Prostate gland (tissue), 2 donors: Measurements from ENCODE around the gene HLA-E. TPM values are rescaled to one million over a fixed set of nuclear protein-coding genes. Genes with fewer than 3 reads are reported as not detected.

ENCODE experiments used
- DNase-seq: peaks from one replicate; pipeline ENCODE4 v3.0.0-alpha.2; 2019; ENCODE audit warnings: low spot score
- H3K27ac ChIP-seq, 2 donors: fragments of 200-600 bp; sonication (generic); 2 replicates each; pipeline ENCODE4 v1.5.1; 2017 to 2019
- H3K27me3 ChIP-seq: fragments of 200-600 bp; sonication (generic); replicated peaks from 2 replicates; pipeline ENCODE4 v1.5.1; 2019; ENCODE audit not compliant: insufficient read depth
- H3K36me3 ChIP-seq, 2 donors: fragments of 200-600 bp; sonication (generic); 1 replicate in 1 of 2; 2 replicates in 1 of 2; pipeline versions ENCODE4 v1.5.1 to v1.8.1; 2017 to 2019
- H3K4me1 ChIP-seq: fragments of 200-600 bp; sonication (generic); replicated peaks from 2 replicates; pipeline ENCODE4 v1.5.1; 2019
- H3K4me3 ChIP-seq, 2 donors: fragments of 200-600 bp; sonication (generic); 2 replicates each; pipeline ENCODE4 v1.5.1; 2017 to 2019
- H3K9me3 ChIP-seq: fragments of 200-600 bp; sonication (generic); 2 replicates; pipeline ENCODE4 v1.5.1; 2017
- CTCF ChIP-seq, 4 experiments: fragments of 200-600 bp in 2 of 4; fragments of 450-650 bp in 2 of 4; sonication (generic) in 2 of 4; IDR thresholded peaks; 1 replicate in 3 of 4; 2 replicates in 1 of 4; pipeline ENCODE4 v1.5.1; 2016 to 2019; ENCODE audit warnings: antibody characterized with exemption in 4 of 4, mild to moderate bottlenecking in 2 of 4, moderate library complexity in 2 of 4
- POLR2A ChIP-seq: fragments of 450-650 bp; IDR thresholded peaks from one replicate; pipeline ENCODE4 v1.6.1; 2016; ENCODE audit warnings: antibody characterized with exemption, mild to moderate bottlenecking
- POLR2AphosphoS5 ChIP-seq: sonication (generic); formaldehyde crosslinking; IDR thresholded peaks from one replicate; pipeline ENCODE4 v1.6.1; 2017; ENCODE audit warnings: antibody characterized with exemption
- WGBS: methylation state at CpG from one replicate; pipeline ENCODE4 v1.1.5; 2018; 5-methylcytosine and 5-hydroxymethylcytosine counted together
- intact Hi-C: fragments of 100-400 bp; cut with DNase I; formaldehyde crosslinking; loops from one replicate; pipeline ENCODE4 v1.14.2; 2022
- total RNA-seq, 2 donors: library from RNA; depleted of rRNA; stranded (reverse); fragments of >200 nt; gene quantifications; one replicate each; pipeline ENCODE4 v1.1.0, GENCODE V29; 2016

Gene HLA-E
- total RNA-seq, 2 donors from 2014 or later, result 293 to 354 TPM

GRCh38 chr6:30446259-30446658 is 43.0 kb upstream of the HLA-E start:
- peaks cover 8% of the 10 kb centered on the region for H3K27me3 ChIP-seq
- intact Hi-C loops, result no loop called here
- WGBS, result 51% methylated on average over 2 of the region's 2 CpGs

GRCh38 chr6:30447237-30447636 is 42.1 kb upstream of the HLA-E start:
- Histone ChIP-seq H3K36me3 (no peaks in the 10 kb centered on the region), H3K27me3 (peaks cover 13% of the 10 kb centered on the region), H3K4me3 (no peak overlapping the region), H3K4me1 (no peaks in the 10 kb centered on the region), H3K9me3 (no peaks in the 10 kb centered on the region), H3K27ac (no peak overlapping the region)
- WGBS, result 11% methylated on average over 2 of the region's 2 CpGs
- intact Hi-C loops, result no loop called here
- no peak for TF ChIP-seq CTCF (IDR thresholded peaks at IDR 0.05)
- no peak for TF ChIP-seq POLR2AphosphoS5
- no peak for TF ChIP-seq POLR2A
- DNase-seq, result no peak

More at GRCh38 chr6:30446259-30446658, 43.0 kb upstream of the HLA-E start:
- Histone ChIP-seq H3K9me3 (no peaks in the 10 kb centered on the region), H3K27ac (no peak overlapping the region), H3K4me1 (no peaks in the 10 kb centered on the region), H3K36me3 (no peaks in the 10 kb centered on the region), H3K4me3 (no peak overlapping the region)
- TF ChIP-seq POLR2A (no peak), POLR2AphosphoS5 (no peak), CTCF (IDR thresholded peaks at IDR 0.05) (no peak)
- DNase-seq, result no peak

- no peaks in the 10 kb centered on the region for H3K36me3 ChIP-seq
- no peaks in the 10 kb centered on the region for H3K4me1 ChIP-seq
- intact Hi-C loops, result no loop called here
- TF ChIP-seq POLR2AphosphoS5, result no peak
- no peak for TF ChIP-seq POLR2A
- TF ChIP-seq CTCF (IDR thresholded peaks at IDR 0.05), result no peak
- H3K27me3 ChIP-seq, result peaks cover 19% of the 10 kb centered on the region
- no peak overlapping the region for H3K27ac ChIP-seq
- 14% methylated on average over 9 of the region's 9 CpGs for WGBS
- DNase-seq, result no peak
- H3K9me3 ChIP-seq, result no peaks in the 10 kb centered on the region
- no peak overlapping the region for H3K4me3 ChIP-seq
Measured at GRCh38 chr6:30450548-30450908, 38.8 kb upstream of the HLA-E start.

DNA sequence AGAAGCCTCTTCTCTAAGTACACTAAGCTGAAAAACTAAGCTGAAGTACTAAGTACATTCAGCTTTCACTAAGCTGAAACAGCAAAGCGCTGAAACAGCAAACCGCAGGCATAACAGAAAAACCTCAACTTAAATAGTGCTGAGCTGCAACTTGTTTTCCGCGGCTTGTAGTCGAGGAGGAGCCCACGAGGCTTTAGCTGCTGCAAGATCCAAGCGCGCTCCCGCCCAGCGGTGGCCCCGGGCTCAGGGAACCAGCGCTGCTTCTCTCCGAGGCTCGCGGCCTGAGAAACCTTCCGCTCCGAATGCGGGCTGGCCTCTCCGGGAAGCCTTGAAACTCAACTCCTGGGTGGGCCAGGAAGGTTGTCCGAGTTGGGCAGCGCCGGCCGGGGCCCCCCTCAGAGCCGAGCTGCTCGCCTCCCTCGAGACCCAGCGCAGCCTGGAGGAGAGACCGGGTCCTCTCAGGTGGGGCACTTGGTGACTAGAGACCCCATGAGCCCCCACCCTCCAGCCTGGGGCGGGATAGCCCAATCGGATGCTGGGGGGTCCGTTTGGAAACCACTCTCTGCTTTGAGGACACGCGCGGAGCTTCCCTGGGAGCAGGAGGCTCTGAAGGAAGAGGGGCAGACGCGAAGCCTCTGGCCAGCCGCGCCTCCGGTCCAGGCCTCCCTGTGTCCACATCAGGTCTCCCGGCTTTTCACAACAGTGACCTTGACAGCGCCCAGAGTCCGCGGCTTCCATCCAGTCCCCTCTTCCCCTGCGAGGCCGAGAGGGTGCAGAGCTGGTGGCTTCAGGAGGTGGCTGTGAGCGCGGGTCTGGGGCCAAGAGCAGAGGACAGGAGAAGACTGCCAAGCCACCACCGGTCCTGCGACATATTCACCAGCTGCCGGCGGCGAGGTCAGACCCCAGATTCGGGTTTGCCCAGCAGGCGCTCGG is 38.1 kb upstream of the HLA-E start:
- H3K4me1 ChIP-seq, result no peaks in the 10 kb centered on the region
- TF ChIP-seq POLR2A (no peak), POLR2AphosphoS5 (no peak), CTCF (IDR thresholded peaks at IDR 0.05) (no peak)
- no peak for DNase-seq
- no peak overlapping the region for H3K4me3 ChIP-seq
- no peaks in the 10 kb centered on the region for H3K36me3 ChIP-seq
- no peaks in the 10 kb centered on the region for H3K9me3 ChIP-seq
- WGBS, result 11% methylated on average over 41 of the region's 55 CpGs
- no peak overlapping the region for H3K27ac ChIP-seq
- H3K27me3 ChIP-seq, result peaks cover 25% of the 10 kb centered on the region
- intact Hi-C loops, result no loop called here
